DMS153 treated with DMSO at 0.1 percent for 48 hours (cell line): ENCODE data around the gene CDH23.

Experiments used
- DNase-seq: peaks from one replicate; lab custom pipeline; 2025; ENCODE audit not compliant: unreplicated experiment; lab: John Stamatoyannopoulos, UW

The CDH23 gene

GRCh38 chr10:71671994-71672946 lies 275.6 kb downstream of the CDH23 start:
- DNase-seq, result no peak

- no peak for DNase-seq
Measured at GRCh38 chr10:71675295-71675970, 278.7 kb downstream of the CDH23 start.

GRCh38 chr10:71677261-71677660 lies 280.5 kb downstream of the CDH23 start:
- DNase-seq, result no peak

- DNase-seq, result no peak
Measured at GRCh38 chr10:71678057-71678805, 281.5 kb downstream of the CDH23 start.

GRCh38 chr10:71679425-71679824 lies 282.7 kb downstream of the CDH23 start:
- no peak for DNase-seq

- DNase-seq, result no peak
Measured at GRCh38 chr10:71681977-71682376, 285.3 kb downstream of the CDH23 start.

- DNase-seq, result no peak
Measured at GRCh38 chr10:71683301-71683700, 286.6 kb downstream of the CDH23 start.

- no peak for DNase-seq
Measured at GRCh38 chr10:71684356-71685173, 287.8 kb downstream of the CDH23 start.

- DNase-seq, result no peak
Measured at GRCh38 chr10:71685554-71686232, 289.0 kb downstream of the CDH23 start.

- no peak for DNase-seq
Measured at GRCh38 chr10:71687077-71687476, 290.4 kb downstream of the CDH23 start.

- DNase-seq, result no peak
Measured at GRCh38 chr10:71687480-71687879, 290.8 kb downstream of the CDH23 start.

- DNase-seq, result no peak
Measured at GRCh38 chr10:71688256-71688655, 291.5 kb downstream of the CDH23 start.

- DNase-seq, result no peak
Measured at GRCh38 chr10:71690094-71690720, 293.5 kb downstream of the CDH23 start.

GRCh38 chr10:71691405-71691804 lies 294.7 kb downstream of the CDH23 start:
- no peak for DNase-seq

GRCh38 chr10:71692598-71693306 lies 296.0 kb downstream of the CDH23 start:
- no peak for DNase-seq

GRCh38 chr10:71693377-71693776 lies 296.7 kb downstream of the CDH23 start:
- DNase-seq, result no peak

- DNase-seq, result no peak
Measured at GRCh38 chr10:71694039-71694501, 297.4 kb downstream of the CDH23 start.

GRCh38 chr10:71694567-71694968 lies 297.8 kb downstream of the CDH23 start:
- DNase-seq, result no peak
